ENCODE data around the gene SPHKAP.

- no peak for TF ChIP-seq CTCF (IDR thresholded peaks at IDR 0.05)
- no peak for TF ChIP-seq POLR2A (IDR thresholded peaks at IDR 0.05)
Measured at GRCh38 chr2:228086561-228086960, 94.9 kb downstream of the SPHKAP start.

Data from right lobe of liver (tissue), 4 donors.